Stomach (tissue), 4 donors: ENCODE results near the gene BMP6.

Source experiments
- CTCF ChIP-seq, 7 experiments: fragments of 450-650 bp in 4 of 7; fragments of 200-600 bp in 3 of 7; sonication (generic) in 3 of 7; IDR thresholded peaks; one replicate each; pipeline ENCODE4 v1.5.1; 2016 to 2019; ENCODE audit warnings: antibody characterized with exemption in 7 of 7, control low read depth in 2 of 7, mild to moderate bottlenecking in 1 of 7
- POLR2A ChIP-seq, 4 donors: fragments of 450-650 bp; IDR thresholded peaks; one replicate each; pipeline ENCODE4 v1.6.1; 2016; ENCODE audit warnings: antibody characterized with exemption in 4 of 4, control low read depth in 2 of 4, mild to moderate bottlenecking in 1 of 4, moderate library complexity in 1 of 4
- POLR2AphosphoS5 ChIP-seq, 3 donors: sonication (generic); formaldehyde crosslinking; IDR thresholded peaks; one replicate each; pipeline ENCODE4 v1.6.1; 2016; ENCODE audit warnings: antibody characterized with exemption in 3 of 3

- no peak for TF ChIP-seq CTCF (IDR thresholded peaks at IDR 0.05)
- TF ChIP-seq POLR2A (IDR thresholded peaks at IDR 0.05): no peak
- no peak for TF ChIP-seq POLR2AphosphoS5 (IDR thresholded peaks at IDR 0.05)
Observed at GRCh38 chr6:7912024-7912423, 186.1 kb downstream of the BMP6 start.
